Neuron (in vitro differentiated cells): Measurements from ENCODE around the gene HS6ST1.

Experiments used
- H2AFZ ChIP-seq: one replicate; pipeline ENCODE4 v1.6.1; 2013; ENCODE audit warnings: low read depth, mild to moderate bottlenecking, inconsistent platforms, low read length, moderate library complexity
- H3K27me3 ChIP-seq: one replicate; pipeline ENCODE4 v1.6.1; 2013; ENCODE audit warnings: low read length; ENCODE audit not compliant: insufficient read depth
- H3K36me3 ChIP-seq: one replicate; pipeline ENCODE4 v1.6.1; 2013; ENCODE audit warnings: low read length; ENCODE audit not compliant: insufficient read depth
- H3K4me1 ChIP-seq: one replicate; pipeline ENCODE4 v1.6.1; 2013; ENCODE audit warnings: low read length; ENCODE audit not compliant: insufficient read depth
- H3K4me3 ChIP-seq: 2 replicates; pipeline ENCODE4 v1.5.1; 2013; ENCODE audit warnings: mild to moderate bottlenecking, low read length, moderate library complexity
- H3K9me3 ChIP-seq: one replicate; pipeline ENCODE4 v1.6.1; 2013; ENCODE audit warnings: low read length

Gene HS6ST1

DNA sequence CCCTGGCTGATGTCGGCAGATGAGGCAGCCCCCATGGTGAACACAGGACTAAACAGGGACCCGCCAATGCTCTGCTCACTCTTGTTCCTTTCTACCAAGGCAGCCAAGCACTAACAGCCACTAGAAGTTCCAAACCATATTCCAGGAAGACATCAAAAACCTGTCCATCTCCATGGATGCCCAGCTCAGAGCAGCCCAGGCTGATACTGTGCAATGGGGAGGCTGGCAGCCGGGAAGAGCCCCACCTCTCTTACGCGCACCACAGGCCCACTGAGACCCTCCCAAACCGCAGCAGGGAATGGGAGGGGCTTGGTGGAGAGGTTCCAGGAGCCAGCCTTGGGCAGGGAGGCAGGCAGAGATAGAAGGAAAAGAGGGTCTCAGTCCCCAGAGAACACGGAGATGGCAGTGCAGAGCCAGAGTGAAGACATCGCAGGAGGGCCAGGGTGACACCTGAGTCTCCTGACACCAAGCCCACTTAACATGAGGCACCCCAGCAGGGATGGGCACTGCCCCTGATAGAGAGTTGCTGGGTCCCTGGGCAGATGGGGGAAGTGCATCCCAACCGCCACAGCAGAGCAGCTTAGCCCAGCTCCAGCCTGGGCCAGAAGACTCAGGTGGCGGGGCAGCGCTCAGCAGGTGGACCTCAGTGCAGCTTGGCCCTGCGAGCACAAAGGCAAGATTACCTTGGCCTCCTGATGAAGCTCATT, 3.4 kb downstream of the HS6ST1 start:
- Histone ChIP-seq H3K27me3 (no peaks in the 10 kb centered on the region), H3K4me3 (peak overlapping the region; percentile 98), H2AFZ (no peak overlapping the region), H3K36me3 (peaks cover 44% of the 10 kb centered on the region), H3K4me1 (peaks cover 49% of the 10 kb centered on the region), H3K9me3 (no peaks in the 10 kb centered on the region)

DNA sequence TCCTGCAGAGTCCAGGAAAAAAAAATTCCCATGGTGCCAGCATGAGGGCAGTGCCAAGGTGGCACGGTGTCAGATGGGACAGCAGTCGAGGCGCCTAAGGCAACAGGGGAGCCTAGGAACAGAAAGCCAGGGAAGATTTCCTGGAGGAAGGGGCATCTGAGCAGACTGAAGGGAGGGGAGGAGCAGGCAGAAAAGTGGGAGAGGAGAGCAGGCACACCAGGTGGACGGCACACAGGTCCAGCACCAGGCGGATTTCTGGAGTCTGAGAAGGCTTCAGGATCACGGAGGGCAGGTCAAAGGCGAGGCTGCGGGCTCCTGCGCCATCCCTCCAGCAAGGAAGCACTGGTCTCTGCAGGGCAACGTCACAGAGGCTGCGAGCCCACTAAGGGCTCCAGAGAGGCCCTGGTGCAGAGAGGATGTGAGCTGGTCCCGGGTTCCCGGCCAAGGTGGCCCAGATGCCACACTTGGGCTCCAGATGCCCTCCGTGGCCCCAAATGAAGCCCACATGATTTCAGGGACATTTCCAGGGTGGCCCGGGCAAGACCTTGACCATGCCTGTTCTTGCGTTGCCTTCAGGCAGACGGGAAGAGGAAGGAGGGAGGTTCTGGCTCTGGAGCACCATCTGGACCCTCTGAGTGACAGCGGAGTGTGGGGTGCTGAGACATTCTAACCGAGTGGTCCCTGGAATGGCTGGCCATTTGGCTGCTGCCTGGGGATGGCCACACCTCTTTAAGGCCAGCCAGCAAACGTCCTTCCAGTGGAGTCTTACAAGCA, 4.1 kb downstream of the HS6ST1 start:
- peaks cover 47% of the 10 kb centered on the region for H3K4me1 ChIP-seq
- peaks cover 46% of the 10 kb centered on the region for H3K36me3 ChIP-seq
- no peaks in the 10 kb centered on the region for H3K27me3 ChIP-seq
- H3K4me3 ChIP-seq = peak overlapping the region; percentile 98
- no peak overlapping the region for H2AFZ ChIP-seq
- H3K9me3 ChIP-seq = no peaks in the 10 kb centered on the region

DNA sequence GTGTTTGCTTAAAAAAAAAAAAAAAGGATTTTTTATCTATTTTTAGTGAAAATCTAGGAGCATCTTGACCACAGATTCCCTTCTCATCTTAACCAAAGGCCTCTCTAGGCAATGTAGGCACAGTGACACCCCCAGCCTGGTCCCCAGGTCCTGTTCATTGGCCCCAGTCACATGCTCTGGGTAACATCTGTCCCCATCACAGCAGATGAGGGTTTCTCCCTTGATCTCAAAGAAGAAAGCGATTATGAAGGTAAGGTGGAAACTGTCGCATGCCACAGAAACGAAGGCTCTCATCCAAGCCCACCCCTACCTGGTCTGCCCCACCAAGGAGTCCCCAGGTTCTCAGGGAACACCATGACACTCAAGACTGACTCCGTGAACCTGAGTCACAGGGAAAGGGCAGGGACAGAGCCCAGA, 4.7 kb downstream of the HS6ST1 start:
- Histone ChIP-seq H3K4me1 (peaks cover 42% of the 10 kb centered on the region), H3K27me3 (no peaks in the 10 kb centered on the region), H3K9me3 (no peaks in the 10 kb centered on the region), H3K4me3 (no peak overlapping the region), H2AFZ (no peak overlapping the region), H3K36me3 (peaks cover 47% of the 10 kb centered on the region)

DNA sequence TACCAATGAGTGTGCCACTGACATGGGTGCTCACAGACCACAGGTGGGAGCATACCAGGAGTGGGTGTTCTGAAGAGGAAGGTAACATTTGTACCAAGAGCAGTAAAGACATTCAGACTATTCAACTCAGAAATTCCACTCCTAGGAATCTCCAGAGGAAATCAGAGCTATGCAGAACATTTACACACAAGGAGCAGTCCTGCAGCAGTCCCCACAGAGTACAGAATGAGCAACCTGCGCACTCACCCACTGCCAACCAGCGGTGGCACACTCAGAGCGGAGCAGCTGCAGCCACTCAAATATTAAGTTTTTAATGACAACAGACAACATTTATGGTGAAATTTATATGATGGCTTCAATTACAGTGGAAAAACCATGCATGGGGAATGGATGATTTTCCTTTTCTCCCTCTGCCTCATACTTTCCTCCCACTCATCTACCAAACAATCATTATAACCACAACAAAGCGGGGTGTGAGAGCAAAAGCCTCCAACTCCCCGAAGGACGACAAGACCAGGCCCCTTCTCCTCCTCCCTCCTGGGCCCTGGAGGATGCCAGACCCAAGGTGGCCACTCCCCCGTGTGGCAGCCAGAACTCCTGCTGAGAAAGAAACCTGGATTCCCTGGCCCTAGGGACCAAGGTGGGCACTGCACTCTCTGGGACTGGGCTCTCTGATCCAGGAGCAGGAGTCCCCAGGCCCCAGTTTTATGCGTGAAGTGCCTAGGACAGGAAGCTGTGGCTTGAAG, 5.4 kb downstream of the HS6ST1 start:
- H3K9me3 ChIP-seq = no peaks in the 10 kb centered on the region
- peaks cover 42% of the 10 kb centered on the region for H3K4me1 ChIP-seq
- H3K4me3 ChIP-seq = no peak overlapping the region
- H2AFZ ChIP-seq = no peak overlapping the region
- no peaks in the 10 kb centered on the region for H3K27me3 ChIP-seq
- H3K36me3 ChIP-seq = peaks cover 53% of the 10 kb centered on the region

DNA sequence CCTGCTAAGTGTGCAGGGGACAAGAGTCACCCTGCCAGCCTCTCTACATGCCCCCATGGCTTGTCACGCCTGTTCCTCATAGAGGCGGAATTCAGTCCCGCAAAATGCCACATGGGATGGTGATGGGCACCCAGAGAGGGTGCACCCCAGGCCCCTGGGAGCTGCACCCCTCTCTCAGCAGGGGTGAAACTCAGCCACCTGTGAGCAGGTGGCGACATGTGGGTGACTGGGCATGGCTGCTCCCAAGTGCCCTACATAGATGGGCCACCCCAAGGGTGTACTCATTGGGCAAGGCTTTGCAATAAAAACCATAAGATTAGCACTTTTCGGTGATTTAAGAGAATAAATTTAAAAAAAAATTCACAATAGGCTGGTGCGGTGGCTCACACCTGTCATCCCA, 6.3 kb downstream of the HS6ST1 start:
- Histone ChIP-seq H3K4me1 (peaks cover 44% of the 10 kb centered on the region), H3K36me3 (peaks cover 53% of the 10 kb centered on the region), H3K9me3 (no peaks in the 10 kb centered on the region), H3K27me3 (no peaks in the 10 kb centered on the region), H2AFZ (no peak overlapping the region), H3K4me3 (no peak overlapping the region)

DNA sequence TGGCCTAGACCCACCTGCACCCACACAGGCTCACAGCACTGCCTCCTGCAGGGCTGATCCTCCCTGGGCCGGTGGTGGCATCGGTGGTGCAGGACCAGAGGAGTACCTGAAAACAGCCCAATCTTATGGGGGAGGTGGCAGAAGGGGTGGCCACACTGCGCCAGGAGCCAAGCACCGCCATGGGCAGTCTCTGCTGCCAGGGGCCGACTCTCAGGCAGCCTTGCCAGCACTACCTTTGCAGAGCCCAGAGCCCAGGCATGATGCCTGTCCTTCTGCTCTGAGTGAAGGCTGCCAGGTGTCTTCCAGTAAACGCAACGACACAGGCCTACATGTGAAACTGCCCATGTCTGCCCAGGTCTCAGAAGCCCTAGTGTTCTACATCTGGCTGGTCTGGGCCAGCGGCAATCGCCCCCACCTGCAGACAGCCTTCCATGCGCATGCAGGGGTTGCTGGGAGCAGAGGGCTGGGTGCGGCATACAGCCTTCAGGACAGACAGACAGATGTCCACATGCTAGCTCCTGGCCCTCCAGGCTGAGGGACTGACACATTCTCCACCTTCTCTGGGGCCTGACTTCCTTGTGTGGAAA, 6.8 kb downstream of the HS6ST1 start:
- Histone ChIP-seq H3K4me1 (peaks cover 38% of the 10 kb centered on the region), H2AFZ (no peak overlapping the region), H3K9me3 (no peaks in the 10 kb centered on the region), H3K4me3 (no peak overlapping the region), H3K27me3 (no peaks in the 10 kb centered on the region), H3K36me3 (peaks cover 53% of the 10 kb centered on the region)

DNA sequence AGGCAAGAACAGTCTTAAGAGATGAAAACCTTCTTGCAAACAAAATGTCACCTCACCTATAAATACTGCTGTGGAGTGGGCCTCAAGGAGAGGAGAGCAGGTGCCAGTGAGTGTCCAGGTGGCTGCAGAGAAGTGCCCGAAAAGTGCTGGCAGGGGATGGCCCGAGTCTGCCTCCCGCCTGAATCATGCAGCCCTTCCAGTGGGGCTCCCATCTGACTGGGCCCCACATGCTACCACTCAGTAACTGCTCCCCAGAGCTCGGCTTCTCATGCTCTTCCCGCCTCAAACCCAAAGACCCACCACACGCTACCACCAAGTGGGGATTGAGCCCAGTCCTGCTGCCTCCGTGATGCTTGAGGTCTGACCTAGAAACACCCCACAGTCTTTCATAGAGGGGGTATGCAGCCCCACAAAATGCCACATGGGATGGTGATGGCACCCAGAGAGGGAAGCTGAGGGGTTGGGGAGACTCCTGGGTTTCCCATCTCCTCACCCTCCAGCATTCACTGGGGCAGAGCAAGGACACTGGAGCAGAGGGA, 7.4 kb downstream of the HS6ST1 start:
- peaks cover 37% of the 10 kb centered on the region for H3K4me1 ChIP-seq
- no peak overlapping the region for H3K4me3 ChIP-seq
- no peaks in the 10 kb centered on the region for H3K9me3 ChIP-seq
- no peak overlapping the region for H2AFZ ChIP-seq
- peaks cover 53% of the 10 kb centered on the region for H3K36me3 ChIP-seq
- H3K27me3 ChIP-seq = no peaks in the 10 kb centered on the region

DNA sequence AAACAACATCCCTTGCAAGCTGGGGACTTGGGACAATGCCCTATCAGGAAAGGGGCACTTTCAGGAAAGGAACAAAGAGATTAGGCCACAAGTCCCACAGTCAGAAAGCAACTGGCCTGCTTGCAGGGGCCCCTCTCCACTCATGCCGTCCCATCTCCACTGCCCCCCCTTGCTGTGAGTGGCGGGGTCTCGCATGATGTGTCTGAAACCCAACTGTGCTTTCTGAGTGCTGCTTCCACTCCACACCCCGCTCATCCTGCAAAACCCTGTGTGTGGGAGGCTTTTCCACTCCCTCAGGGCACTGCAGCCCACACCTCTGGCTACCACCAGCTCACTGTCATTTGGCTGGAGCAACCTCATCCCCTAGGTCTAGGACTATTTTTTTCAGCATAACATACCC, 7.9 kb downstream of the HS6ST1 start:
- Histone ChIP-seq H3K4me3 (no peak overlapping the region), H2AFZ (no peak overlapping the region), H3K4me1 (peaks cover 37% of the 10 kb centered on the region), H3K27me3 (no peaks in the 10 kb centered on the region), H3K36me3 (peaks cover 49% of the 10 kb centered on the region), H3K9me3 (no peaks in the 10 kb centered on the region)

DNA sequence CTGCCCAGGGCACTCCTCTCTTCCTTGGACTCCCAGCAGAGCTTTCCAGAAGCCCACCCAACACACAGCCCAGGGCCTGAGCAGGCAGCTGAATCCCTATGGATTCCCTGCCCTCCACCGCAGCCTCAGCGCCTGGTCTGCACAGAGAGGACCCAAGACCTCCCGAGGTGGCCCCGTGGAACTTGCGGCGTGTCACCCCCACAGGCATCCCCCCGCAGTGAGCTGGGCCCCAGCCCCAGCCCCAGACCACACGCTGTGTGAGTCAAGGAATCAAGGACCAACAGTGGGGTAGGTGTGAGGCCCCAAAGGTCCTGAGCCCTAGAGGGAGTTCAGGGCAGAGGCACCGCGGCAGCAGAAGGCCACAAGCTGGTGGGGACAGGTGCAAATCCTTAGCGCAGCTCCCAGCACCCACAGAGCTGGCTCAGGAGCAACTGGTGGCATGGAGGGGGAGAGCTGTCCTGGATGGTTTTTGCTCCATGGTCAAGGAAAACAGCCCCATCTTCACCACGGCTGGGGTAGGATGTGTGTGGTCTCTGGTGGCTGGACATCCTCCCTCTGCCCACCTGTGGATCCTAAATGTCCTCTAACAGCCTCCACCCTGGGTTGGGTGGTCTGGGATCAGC, 8.5 kb downstream of the HS6ST1 start:
- peaks cover 43% of the 10 kb centered on the region for H3K36me3 ChIP-seq
- no peak overlapping the region for H3K4me3 ChIP-seq
- H3K4me1 ChIP-seq = peaks cover 37% of the 10 kb centered on the region
- H3K27me3 ChIP-seq = no peaks in the 10 kb centered on the region
- no peaks in the 10 kb centered on the region for H3K9me3 ChIP-seq
- H2AFZ ChIP-seq = no peak overlapping the region

DNA sequence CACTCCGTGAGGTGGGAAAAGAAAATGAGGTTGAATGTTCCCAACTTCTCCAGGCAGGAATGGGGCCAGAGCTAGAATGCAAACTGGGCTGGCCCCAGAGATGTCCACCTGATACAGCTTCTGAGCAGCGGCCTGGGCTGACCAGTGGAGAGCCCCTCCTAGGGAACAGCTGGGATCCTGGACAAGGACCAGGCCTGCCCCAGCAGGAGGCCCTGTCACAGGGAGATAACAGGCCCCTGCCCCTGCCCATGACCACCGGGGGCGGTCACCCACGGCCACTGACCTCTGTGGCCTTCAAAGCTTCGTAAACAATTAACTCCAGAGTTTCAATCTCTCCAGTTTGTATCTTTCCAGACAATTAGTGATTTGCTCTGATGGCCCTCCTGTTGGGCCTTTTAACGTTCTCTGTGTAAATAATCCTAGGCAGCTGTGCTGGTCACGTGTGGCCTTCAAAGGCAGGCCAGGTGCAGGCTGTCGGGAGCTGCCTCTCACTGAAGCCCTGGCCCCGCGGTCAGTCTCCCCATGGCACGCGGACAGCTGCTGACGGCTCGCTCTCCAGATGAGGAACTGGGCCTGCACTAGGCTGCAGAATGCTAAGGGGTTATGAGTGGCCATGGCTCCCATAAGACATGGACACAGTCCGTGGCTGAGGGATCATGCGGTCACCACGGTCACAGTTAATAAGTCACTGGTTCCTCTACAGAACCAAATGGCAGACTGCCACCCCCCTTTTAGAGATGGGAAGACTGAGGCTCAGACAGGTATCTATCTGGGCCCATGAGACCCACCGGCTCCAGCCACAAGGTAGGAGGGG, 9.2 kb downstream of the HS6ST1 start:
- Histone ChIP-seq H3K9me3 (no peaks in the 10 kb centered on the region), H3K36me3 (peaks cover 36% of the 10 kb centered on the region), H3K4me3 (no peak overlapping the region), H3K4me1 (peaks cover 34% of the 10 kb centered on the region), H2AFZ (no peak overlapping the region), H3K27me3 (no peaks in the 10 kb centered on the region)

DNA sequence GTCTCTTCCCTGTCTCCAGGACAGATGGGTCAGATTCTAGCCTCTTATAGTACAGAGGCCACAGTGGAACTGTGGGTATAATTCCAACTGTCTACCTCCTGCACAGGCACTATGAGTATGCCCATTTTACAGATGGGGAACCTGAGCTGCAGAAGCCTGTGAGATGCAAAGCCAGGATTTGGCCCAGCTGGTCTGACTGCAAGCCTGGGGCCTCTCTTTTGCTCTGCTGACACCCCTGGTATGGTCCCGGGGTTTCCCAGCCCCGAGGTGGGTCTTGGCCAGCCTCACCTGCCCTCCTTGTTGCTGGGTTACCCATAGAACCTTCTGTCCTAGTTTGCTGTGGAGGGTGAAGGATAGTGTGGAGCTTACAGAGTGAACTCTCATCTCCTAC, 9.8 kb downstream of the HS6ST1 start:
- Histone ChIP-seq H2AFZ (no peak overlapping the region), H3K4me1 (peaks cover 28% of the 10 kb centered on the region), H3K36me3 (peaks cover 30% of the 10 kb centered on the region), H3K4me3 (no peak overlapping the region), H3K27me3 (no peaks in the 10 kb centered on the region), H3K9me3 (no peaks in the 10 kb centered on the region)

DNA sequence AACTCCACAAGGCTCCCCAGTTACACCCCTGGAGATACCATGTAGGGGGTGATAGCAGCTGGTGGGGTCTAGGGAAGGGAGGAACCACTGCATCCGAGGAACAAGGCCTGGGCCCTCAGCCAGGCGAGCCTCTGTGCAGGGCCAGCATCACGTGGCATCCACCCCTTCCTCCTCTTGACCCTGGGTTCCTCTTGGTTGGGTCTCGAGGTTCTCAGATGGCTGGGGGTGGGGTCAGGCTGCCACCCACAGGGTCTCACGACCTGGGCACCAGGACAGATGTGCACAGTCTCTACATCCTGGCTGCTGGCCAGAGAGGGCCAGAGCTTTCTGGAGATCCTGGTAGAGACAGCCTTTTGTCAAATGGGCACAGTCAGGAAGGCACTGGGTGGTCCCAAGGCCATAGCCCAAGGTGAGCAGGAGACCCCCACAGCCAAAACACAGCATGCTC, 10.4 kb downstream of the HS6ST1 start:
- Histone ChIP-seq H3K4me1 (peaks cover 24% of the 10 kb centered on the region), H2AFZ (no peak overlapping the region), H3K36me3 (peaks cover 31% of the 10 kb centered on the region), H3K4me3 (no peak overlapping the region), H3K27me3 (no peaks in the 10 kb centered on the region), H3K9me3 (no peaks in the 10 kb centered on the region)
